LNCaP clone FGC (cell line): Measurements from ENCODE around the gene WNT7B.

Source experiments
- DNase-seq: peaks from one replicate; pipeline ENCODE4 v3.0.0-alpha.2; 2011; ENCODE audit warnings: low read depth
- H3K4me3 ChIP-seq: 2 replicates; pipeline ENCODE4 v1.5.1; 2011; ENCODE audit warnings: mild to moderate bottlenecking, low read depth, low read length, control low read depth
- TF ChIP-seq, protein P1 (sequence below): IDR thresholded peaks from 2 replicates; pipeline ENCODE4 v1.5.1; 2012; ENCODE audit warnings: mild to moderate bottlenecking; ENCODE audit not compliant: control insufficient read depth, insufficient read depth; ENCODE audit errors: extremely low read depth

The WNT7B gene

DNA sequence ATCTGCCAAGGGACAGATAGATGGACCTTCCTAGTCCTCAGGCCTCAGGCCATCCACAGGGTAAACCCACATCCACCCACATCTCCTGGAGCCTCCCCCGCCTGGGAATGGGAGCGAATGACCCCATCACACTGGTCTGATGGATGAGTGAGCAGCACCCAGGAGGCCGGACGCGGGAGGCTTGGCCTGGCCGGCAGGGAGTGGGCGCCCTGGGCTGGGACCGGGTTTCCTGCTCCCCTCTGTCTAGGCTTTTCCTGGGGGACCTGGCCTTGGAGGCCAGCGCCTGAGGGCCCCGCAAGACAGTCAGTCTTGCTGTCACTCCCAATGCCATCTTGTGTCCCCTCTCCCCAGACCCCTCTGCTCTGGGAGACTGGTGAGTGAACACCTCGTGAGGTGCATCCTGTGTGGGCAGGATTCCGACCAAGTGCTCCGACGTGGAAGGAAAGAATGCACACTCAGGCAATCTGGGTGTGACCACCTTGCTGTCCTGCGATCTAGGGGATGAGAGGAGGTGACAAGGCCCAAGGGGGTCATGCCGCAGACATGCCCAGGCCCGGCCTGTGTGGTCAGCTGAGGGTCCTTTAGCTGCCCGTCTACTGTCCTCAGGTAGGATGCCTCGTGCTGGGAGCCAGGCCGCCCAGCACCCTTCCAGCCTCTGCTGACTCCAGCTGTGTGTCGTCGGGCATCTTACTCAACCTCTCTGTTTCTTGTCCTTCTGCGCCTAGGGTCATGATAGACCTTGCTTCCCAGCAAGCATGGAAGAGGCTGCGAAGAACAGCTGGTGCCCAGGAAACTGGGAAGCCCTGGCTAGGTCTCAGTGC is 26.5 kb upstream of the WNT7B start:
- TF ChIP-seq, protein P1, sequence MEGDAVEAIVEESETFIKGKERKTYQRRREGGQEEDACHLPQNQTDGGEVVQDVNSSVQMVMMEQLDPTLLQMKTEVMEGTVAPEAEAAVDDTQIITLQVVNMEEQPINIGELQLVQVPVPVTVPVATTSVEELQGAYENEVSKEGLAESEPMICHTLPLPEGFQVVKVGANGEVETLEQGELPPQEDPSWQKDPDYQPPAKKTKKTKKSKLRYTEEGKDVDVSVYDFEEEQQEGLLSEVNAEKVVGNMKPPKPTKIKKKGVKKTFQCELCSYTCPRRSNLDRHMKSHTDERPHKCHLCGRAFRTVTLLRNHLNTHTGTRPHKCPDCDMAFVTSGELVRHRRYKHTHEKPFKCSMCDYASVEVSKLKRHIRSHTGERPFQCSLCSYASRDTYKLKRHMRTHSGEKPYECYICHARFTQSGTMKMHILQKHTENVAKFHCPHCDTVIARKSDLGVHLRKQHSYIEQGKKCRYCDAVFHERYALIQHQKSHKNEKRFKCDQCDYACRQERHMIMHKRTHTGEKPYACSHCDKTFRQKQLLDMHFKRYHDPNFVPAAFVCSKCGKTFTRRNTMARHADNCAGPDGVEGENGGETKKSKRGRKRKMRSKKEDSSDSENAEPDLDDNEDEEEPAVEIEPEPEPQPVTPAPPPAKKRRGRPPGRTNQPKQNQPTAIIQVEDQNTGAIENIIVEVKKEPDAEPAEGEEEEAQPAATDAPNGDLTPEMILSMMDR, result no peak
- H3K4me3 ChIP-seq, result no peak overlapping the region
- no peak for DNase-seq

DNA sequence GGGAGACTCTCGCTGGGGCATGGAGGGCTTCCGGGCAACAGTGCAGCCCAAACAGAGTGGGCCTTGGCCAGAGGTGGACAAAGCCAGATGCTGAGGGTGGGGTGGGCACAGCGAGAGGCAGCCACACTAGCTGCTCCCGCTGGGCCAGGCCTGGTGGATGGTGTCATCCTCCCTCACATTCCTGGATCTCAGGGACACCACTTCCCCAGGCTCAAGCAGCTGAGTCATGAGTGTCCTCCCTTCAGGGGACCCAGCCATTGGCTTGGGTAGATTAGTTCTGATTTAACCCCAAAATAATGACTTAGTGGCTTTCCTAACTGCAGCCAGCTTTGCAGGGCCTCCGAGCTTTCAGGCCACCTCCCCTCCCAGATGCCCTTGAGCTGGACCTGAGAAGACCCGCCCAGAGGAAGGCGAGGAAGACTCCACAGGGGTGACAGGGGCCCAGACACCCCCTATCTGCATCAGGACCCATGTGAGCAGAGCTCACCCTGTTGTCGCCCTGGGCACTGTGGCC is 25.9 kb upstream of the WNT7B start:
- no peak for DNase-seq
- TF ChIP-seq, protein P1, result no peak
- H3K4me3 ChIP-seq, result no peak overlapping the region

DNA sequence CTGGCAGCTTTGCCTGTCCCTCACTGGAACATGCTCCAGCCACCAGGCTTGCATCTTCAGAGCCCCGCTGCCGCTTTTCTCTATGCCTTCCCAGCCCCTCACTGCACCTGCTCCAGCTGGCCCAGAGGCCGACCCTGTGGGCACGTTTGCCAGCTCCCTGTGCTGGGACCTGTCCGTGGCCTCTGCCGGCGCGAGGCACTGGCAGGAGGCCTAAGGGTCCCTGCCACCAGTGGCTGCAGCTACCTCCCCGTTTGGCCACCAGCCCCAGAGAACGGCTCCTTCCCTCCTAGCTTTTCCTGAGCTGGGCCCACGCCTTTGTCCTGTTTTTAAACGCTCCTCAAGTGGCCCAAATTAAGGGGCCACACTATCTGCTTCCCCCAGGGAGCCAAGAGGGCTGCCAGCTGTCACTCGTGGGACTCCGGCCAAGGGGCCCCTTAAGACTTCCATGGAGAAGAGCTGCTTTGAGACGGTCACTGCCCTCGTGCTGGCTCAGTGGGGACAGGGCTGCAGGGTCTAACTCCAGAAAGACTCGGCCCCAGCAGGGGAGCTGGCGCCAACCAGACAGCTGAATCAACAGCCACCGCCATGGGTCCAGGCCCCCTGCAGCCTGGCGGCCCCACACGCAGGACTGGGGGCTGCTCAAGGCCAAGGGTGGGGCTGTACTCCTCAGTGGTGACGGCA is 24.6 kb upstream of the WNT7B start:
- TF ChIP-seq, protein P1, result no peak
- no peak overlapping the region for H3K4me3 ChIP-seq
- no peak for DNase-seq

DNA sequence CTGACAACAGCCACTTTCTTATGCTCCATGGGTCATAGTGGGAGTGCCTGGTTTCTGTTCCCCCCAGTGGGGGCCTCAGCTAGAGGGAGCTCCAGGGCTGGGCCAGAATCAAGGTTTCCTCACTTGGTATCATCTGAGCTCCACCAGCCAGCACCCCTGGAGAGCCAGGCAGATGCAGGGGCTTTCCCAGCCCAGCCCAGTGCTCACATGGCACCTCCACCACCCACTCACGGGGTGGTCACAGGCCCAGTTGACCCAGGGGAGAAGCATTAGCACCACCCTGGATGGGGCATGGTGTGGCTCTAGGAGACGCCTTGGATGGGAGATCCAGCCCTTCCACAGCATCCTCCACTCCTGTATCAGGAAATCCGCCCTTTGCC is 24.1 kb upstream of the WNT7B start:
- DNase-seq, result no peak
- no peak overlapping the region for H3K4me3 ChIP-seq
- TF ChIP-seq, protein P1, result no peak

DNA sequence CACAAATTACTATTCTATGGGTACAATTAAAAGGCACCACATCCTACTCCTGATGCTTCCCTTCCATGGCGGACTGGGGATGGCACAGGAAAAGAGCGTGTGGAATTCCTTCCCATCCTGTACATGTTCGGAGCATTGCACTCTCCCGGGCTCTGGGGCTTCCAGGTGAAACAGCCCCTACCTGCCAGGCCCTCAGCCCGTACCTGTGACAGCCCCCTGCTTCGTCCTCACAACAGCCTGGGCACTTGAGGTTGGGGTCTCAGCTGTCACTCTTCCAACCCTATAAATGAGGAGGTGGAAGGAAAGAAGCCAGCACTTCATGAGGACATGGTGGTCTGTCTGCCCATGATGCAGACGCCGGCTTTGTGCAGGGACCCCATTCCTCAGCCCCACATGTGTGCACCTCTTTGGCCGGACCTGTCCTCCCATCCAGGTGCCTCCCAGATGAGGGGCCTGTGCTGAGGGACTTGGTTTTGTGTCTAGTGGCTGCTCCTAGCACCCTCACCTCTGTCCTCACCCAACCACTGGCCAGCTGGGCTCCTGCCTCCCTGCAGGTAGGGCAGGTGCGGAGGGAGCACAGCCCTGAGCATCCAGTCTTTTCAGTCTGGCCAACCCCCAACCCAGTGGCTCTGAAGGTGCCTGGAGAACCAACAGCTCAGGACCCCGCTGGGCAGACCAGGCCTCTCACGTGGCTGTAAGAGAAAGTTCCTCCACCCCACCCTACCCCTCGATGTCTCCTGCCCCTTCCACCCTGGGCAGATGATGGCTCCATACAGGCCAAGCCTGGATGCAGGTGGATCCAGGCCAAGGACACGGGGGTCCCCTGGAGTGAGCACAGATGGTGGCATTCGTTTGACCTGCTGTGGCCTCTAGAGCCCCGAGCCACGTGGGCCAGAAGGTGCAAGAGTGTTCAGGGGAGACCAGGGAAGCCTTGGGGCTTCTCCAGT is 23.4 kb upstream of the WNT7B start:
- TF ChIP-seq, protein P1, result no peak
- no peak for DNase-seq
- H3K4me3 ChIP-seq, result no peak overlapping the region

DNA sequence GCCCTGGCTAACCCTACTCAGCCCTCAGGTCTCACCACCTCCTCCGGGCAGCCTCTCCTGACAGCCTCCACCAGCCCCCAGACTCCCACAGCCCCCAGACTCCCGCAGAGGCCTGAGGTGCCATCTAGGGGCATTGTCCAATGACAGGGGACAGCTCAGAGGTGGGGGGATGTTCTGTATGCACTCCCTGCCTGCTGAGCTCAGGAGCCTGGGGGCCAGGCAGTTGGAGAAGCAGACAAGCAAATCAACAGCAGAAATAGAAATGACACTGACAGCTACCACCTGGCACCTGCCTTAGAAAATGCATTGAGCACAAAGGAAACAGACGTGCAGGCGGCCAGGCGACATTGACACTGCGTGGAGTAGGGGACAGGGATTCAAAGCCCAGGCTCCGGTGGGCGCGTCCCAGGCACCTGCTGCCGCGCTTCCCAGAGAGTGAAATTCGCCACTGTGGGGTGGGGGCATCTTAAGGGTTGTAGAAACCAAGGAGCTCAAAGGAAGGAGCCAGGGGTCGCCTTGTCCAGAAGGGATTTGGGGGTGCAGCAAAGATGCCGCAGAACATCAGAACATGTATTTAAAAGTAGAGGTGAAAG is 22.5 kb upstream of the WNT7B start:
- DNase-seq, result no peak
- TF ChIP-seq, protein P1, result no peak
- no peak overlapping the region for H3K4me3 ChIP-seq
